Activated T-cell treated with anti-CD3 and anti-CD28 coated beads, Interleukin-2, amount 50 U/mL, for 48 hours (primary cell): Measurements from ENCODE around the gene COMMD7.
"Not testable (repeated sequence)": the region's sequence is repeated elsewhere in the genome, so short reads cannot be mapped to it uniquely, and the experiment has no call there.

Source experiments
- DNase-seq, 2 experiments: peaks; one replicate each; pipeline ENCODE4 v3.0.0-alpha.2; 2020

The COMMD7 gene

DNA sequence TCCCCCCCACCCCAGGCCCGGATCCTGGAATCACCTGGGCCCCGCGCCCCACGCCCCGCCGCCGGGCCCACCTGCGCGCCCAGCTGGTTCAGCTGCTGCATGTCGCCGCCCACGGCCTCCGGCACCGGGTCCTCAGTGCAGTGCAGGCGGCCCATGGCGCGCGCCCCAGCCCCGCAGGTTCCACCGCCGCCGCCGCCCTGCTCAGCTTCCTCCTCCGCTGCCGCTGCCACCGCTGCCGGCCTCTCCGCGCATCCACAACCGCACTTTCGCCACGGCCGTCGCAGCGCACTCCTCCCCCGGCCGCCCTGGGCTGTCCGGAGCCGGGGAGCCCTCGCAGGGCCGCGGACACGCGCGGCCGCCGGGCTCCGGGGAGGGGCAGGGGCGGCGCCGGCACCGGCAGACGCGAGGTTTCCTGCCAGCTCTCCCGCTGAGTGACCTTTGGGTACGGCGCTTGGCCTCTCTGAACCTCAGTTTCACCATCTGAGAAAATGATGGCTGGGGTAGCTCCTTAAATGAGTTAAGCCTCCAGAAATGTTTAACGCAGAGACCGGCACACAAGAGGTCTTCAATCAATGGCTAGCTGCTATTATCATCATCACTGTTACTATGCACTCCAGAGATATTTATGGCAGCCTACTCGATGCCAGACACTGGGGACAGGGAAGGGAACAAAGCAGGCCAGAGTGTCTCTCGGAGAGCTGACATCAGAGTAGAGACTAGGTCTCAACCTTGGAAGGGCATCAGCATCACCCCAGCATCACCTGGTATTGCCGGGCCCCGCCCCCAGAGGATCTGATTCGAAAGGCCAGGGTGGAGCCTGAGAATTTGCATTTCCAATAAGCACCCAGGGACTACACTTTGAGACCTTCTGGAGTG is at the start of gene COMMD7:
TSS of gene COMMD7 (minus strand) at position 231 of the 876 bp plus-strand sequence. CDS start at position 155, 76 bp downstream.
- DNase-seq = peak; percentile 78 to 83

DNA sequence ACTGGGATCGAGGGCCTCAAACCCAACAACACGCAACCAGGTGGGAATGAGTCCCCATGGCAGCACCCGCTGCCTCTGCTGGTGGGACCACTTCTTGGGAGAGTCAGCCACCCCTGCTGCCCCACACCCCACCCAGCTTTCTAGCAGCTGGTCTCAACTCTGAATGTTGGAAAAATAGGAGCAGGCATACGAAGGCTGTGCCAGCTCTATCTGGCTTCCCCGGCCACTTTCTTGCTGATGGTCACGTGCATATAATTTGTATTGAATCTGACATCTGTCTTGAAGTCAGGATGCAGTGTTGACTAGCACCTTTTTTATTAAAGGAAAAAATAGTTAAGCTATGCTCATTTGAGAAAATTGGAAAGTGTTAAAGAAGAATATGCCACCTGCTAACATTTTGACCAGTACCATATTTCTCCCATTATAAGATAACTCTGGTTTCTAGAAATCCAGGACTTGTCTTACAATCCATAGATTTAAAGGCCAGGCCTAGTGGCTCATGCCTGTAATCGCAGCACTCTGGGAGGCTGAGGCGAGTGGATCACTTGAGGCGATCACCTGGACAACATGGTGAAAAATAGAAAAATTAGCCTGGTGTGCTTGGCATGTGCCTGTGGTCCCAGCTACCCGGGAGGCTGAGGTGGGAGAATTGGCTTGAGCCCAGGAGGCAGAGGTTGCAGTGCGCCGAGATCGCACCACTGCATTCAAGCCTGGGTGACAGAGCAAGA is 49.6 kb upstream of the COMMD7 start:
- no peak for DNase-seq

DNA sequence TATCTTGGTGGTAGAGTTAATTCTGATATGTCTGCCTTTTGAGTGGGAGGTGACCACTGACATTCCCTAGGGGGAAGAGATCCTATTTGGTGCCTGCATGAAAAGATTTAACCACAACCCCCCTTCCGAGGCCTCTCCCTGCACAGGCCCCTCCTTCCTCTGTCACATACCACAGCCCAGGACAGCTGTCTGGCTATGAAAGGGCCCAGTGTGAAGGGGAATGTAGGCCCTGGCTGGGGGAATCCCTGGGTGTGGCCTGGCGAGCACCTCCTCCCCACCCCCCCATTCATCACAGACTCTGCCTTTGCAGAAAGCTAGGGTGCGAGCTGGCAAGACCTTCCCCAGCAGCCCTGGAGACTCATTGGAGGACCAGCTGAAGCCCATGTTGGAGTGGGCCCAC is 49.0 kb upstream of the COMMD7 start:
- DNase-seq = peak; percentile 42 to 44

DNA sequence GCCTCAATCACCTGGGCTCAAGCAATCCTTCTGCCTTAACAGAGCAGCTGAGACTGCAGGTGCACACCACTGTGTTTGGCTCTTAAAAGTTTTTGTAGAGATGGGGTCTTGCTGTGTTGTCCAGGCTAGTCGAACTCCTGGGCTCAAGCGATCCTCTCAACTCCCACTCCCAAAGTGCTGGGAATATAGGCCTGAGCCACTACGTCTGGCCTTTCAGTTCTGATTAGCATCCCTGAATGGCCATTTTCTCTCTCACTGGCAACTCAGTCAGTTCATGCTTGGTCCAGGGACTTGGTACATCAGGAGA is 47.4 kb upstream of the COMMD7 start:
- DNase-seq = no peak

DNA sequence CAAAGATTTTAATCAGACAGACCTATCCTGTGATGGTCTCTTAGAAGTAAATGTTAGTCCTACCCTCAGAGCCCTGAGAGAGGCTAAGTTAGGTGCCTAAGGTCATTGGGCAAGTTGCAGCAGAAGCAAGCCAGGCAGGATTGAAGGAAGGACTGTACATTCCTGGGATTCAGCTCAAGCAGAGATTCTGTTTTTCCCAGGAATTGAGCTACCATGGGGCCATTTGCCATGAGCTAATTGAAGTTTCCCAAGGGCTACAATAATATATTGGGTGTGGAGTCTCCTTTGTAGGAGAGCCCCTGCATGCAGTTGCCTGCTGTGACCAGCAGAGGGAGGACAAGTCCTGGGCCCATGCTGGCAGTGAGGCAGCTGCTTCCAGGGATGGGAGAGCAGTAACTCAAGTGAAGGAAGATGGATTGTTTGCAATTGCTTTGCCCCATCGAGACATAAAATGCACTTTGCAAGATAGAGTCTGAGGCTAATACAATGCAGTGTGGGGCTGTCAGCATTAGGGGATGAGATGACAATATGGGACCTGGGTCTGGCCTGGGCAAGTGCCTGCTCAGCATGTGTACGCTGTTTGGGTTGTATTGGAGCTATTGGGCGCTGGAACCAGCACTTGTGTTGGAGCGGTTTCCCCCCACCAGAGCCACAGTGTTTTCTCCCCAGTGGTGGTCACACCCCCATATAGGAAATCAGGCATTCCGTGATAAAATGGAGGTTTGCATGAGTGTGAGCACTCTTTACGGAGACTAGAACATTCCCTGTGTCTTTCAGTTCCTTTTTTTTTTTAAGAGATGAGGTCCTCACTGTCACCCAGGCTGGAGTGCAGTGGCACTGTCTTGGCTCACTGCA is 46.9 kb upstream of the COMMD7 start:
- peak; percentile 78 to 79 for DNase-seq

DNA sequence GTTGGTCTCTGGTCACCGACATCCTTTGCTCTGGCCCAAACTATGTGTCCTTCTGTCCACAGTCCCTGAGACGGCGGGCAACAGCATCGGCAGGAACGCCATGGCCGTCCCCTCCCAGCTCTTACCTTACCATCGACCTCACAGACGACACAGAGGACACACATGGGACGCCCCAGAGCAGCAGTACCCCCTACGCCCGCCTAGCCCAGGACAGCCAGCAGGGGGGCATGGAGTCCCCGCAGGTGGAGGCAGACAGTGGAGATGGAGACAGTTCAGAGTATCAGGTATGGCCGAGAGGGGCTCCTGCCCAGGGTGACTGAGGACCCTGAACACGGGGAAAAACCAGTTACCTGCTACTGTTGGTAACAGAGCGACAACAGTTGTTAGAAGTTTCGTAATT is 43.9 kb upstream of the COMMD7 start:
- no peak for DNase-seq

DNA sequence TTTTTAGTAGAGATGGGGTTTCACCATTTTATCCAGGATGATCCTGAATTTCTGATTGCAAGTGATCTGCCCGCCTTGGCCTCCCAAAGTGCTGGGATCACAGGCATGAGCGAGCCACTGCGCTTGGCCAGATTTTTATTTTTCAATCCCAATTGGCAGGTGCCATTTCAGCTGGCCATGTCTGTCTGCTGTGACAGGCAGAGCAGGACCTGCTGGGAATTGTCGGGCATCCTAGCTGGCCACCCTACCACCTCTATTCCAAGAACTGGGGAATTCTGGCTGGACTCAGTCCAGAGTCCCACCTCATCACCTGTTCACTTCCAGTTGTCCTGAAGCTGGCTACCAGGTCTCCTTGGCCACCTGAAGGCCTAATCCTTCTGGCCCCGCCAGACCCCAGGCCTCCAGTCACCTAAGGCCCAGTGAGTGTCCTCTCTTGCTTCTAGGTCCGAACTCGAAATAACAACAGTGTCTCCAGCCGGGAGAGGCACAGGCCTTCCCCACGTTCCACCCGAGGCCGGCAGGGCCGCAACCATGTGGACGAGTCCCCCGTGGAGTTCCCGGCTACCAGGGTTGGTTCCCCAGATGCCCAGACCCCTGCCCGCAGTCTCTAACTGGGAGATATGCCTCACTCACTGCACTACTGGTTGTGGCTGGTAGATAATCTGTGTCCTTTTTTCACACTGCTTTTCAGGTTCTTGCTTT is 42.9 kb upstream of the COMMD7 start:
- no peak for DNase-seq

DNA sequence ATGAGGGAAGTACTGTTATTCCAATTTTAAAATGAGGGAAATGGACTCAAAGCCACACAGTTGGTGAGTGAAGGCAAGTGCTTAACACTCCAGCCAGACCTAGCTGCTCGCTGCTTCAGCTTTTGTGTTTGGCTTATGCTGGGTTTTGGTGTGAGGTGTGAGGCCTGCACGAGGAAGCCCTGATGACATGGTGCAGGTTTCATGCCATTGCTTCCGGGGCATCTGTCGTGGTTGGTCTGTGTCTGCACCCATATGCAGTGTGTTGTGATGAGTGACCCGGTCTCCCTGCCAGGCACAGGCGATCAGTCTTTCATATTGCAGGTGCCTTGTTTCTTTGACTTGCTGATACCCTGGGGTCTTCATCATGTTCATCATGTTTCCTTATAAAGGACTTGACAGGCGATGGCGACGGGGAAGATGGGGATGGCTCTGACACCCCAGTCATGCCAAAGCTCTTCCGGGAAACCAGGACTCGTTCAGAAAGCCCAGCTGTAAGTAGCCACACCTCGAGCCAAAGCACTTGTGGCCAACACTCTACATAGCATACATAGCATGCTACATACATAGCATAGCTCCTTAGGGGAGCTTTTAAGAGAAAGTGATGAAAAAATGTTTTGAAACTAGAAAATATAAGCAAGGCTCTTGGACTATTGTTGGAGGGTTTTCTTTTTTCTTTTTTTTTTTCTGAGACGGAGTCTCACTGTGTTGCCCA is 41.3 kb upstream of the COMMD7 start:
- no peak for DNase-seq

DNA sequence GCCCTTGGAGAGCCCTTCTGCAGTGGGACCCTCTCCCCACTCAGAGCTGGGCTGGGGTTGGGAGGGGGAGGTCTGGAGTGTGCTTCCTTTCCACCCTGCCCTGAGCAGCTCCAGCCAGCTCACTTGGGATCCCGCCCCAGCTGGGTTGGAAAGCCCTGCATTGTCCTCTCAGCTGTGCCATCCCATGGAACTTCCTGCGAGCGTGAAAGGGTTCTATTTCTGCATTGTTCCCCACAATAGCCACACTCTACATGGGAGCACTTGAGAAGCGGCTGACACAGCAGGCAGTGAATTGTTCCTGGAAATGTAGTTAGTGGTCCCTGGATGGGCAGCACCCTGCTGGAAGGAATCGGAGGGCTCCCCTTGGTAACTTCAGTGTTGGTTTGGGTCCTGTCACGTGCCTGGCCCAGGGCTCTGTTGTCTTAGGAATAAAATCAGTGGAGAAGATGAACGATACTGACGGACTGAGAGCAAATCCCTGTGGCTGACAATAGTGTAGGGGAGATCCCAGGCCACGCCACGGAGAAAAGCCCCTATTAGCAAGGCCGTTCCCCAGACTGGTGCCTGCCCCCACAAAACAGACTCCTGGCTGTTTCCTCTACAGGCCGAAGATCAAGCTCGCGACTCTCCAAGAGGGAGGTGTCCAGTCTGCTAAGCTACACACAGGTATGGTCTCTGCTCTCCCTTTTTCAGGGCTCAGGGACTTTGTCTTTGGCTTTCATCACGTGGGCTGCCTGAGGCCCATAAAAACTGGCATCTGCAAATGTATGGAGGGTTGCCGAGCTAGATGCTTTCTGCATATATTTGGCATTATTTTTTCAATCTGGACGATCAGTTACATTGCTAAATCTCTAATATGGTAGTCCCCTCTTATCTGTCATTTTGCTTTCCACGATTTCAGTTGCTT is 37.7 kb upstream of the COMMD7 start:
- no peak for DNase-seq

DNA sequence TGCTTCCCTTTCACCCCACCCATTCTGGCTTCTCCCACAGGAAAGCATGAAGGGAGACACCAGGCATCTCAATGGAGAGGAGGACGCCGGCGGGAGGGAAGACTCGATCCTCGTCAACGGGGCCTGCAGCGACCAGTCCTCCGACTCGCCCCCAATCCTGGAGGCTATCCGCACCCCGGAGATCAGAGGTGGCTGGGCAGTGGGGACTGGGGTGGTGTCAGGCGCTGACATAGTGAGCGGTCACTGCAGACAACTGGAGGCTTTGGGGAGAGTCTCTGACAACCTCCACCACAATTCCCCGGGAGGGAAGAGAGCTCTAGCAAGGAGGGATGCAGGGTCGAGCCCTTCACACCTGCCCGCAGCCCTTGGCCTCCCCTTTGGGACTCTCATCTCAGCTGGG is 37.0 kb upstream of the COMMD7 start:
- DNase-seq = no peak

DNA sequence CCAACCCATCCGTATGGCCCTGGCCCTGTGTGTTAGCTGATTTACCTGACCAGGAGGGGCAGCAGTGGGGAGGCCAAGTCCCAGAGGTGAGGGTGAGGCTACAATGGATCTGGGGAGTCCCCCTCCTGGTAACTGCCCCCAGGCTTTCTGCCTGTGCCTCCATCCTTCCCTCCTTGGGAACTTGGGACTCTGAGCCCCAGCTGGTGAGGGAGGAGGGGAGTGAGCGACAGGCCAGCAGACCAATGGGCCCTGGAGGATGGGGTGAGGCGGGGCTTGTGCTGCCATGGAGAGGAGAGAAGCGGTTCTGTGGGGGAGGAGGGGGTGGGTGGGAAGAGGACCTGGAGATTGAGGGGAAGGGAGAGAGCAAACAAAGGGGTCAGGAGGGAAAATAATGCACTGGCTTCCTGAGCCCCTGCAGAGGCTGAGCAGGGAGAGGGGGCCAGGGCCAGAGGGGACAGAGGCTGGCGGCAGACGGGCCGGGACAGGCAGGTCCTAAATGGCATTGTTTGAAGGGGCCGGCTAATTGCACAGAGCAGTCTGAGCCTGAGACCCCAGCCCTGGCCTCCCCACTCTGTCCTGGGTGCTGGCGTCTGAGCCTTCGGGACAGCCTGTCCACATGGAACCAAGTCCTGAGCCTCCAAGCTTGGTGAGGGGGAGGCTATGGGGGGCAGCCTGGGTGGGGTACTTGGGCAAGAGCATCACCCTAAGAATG is 36.4 kb upstream of the COMMD7 start:
- no peak for DNase-seq

DNA sequence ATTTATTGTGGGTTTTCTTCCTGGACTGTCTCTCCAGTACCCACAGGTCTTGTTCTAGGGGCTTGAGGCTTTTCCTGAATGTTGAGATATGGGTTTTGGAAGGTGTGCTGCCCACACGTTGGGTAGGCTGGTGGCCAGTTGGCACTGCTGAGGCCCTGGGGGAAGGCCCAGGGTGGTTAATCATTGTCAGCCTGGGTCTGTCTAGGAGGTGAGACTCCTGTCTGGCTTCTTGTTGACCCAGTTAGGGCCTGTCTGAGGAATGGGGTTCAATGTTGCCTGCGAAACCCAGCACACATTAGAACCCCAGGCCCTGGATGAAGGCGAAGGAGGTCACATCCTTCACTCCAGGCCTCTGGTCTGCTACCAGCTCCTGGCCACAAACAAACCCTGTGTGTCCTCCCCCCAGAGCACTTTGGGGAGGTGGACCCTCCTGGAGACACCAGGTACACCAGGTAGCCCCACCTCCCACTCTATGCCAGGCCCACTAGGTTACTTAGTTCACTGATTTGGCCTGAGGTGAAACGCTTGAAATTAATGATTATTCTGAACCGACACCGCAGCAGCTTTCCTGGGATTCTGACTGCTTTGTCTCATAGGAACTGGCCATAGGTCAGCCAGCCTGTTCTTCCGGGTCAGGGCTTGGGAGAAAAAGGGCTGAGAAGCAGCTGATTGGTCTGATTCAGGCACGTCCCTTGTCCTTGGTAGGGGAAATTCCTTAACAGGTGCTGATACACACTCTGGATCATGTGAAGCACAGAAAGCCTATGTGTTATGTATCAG is 34.1 kb upstream of the COMMD7 start:
- no peak for DNase-seq

DNA sequence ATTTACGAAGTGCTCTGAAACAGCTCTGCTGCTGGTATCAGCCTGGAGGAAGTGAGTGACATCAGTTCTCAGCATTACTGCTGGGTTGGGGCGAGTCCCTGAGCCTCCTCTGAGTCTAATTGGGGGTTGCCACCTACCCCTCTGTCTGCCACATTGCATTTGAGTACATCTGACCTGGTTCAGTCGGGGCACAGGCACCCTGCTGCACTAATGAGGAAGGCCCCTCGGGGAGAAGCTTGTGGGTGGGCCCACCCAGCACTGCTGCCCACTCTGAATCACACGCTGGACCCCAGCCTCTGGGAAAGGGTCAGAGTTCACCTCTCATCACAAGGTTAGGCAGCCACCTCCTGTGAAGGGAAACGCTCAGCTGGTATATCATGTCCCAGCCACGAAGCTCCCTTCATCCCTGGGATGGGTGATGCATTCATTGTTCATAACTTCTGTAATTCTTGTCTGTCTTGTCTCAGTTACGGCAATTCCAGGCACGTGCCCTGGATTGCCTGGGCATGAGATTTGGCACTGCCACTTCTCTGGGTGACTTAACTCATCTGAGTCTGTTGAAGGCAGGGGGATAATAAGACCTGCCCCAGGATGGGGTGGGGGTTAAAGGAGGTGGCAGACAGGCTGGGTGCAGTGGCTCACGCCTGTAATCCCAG is 32.2 kb upstream of the COMMD7 start:
- no peak for DNase-seq

DNA sequence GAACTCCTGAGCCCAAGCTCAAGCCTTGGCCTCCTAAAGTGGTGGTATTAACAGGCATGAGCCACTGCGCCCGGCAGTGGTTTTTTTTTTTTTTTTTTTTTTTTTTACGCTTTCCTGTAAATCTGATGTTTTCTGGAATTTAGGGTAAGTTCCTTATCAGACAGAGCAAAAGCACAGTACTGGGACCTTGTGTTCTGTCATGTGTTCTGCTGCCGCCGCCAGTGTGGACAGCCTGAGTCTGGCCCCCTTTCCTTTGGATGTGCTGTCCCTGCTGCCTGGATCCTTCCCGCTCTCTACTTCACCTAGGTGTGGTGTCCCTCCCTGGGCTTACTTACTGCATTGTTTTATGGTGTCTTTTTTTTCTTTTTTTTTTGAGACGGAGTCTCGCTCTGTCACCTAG is 30.6 kb upstream of the COMMD7 start:
- no peak for DNase-seq

DNA sequence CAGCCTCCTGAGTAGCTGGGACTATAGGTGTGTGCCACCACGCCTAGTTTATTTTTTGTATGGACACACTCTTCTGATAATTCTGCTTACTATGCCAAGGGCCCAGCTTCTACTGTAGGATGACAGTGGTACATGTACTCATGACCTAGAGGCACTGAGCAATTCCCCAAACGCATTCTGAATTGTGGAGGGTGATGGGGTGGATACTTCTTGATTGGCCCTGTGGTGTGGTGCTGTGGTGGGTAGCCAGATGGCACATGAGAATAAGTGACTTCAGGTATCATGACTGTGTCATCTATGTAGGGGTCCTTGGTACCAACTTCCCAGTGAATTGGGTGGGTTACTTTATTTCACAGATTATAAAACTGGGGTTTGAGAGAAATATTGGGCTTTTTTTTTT is 30.0 kb upstream of the COMMD7 start:
- DNase-seq = no peak

DNA sequence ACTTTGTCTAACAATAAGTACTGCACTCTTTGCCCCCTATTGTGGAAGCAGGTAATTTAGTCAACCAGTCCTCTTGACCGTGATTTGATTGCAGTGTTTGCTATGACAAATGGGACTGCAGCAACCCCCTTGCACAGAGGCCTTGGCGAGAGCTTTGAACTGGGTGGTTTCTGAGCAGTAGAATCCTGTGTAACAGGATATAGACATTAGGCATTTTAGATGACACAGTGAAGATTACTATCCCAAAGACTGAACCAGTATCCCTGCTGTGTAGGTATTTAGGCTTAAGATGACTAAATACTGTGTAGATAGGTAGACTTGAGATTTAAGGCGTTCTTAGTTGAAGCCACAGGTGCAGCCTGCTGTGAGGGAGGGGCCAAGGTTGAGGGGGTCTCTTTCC is 28.8 kb upstream of the COMMD7 start:
- no peak for DNase-seq

DNA sequence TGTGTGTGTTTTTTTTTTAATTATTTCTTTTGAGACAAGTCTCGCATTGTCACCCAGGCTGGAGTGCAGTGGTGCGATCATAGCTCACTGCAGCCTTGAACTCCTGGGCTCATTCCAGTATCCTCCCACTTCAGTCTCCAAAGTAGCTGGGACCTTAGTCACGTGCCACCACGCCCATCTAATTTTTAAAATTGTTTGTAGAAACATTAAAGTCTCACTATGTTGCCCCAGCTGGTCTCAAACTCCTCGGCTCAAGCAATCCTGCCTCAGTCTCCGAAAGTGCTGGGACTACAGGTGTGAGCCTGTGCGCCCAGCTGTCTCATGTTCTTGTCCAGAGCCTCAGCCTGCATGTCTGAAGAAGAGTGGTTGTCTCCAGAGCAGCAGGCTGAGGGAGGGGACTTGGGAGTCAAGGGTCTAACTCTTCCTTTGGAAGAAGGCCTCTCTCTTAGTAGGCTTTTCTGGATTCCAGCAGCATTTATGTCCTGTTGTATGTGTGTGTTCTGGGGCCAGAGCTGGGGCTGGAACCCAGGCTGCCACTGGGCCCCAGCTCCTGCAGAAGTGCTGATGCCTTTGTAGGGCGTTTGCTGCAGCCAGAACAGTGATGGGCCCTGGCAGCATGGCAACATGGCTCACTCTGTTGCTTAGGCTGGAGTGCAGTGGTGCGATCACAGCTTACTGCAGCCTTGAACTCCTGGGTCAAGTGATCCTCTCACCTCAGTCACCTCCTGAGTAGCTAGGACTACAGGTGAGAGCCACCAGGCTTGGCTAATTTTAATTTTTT is 24.3 kb upstream of the COMMD7 start:
- DNase-seq = no peak

DNA sequence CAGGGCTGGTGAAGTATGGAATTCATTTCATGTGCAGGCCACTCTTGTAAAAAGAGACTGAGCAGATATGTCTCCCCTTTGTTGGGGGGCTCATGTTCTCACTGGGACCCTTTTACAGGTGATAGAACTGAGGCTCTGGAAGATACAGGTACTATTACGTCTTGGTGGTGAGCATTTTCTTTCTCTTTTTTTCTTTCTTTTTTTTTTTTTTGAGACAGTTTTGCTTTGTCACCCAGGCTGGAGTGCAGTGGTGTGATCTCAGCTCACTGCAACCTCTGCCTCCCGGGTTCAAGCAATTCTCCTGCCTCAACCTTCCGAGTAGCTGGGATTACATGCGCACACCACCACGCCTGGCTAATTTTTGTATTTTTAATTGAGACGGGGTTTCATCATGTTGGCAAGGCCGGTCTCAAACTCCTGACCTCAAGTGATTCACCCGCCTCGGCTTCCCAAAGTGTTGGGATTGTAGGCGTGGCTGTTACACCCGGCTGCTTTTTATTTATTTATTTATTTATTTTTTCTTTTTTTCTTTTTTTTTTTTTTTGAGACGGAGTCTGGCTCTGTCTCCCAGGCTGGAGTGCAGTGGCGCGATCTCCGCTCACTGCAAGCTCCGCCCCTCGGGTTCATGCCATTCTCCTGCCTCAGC is 22.1 kb upstream of the COMMD7 start:
- DNase-seq = not testable (repeated sequence)
